ENCODE measurements around the gene MAST4. TPM values are rescaled to one million over a fixed set of nuclear protein-coding genes. Genes with fewer than 3 reads are reported as not detected.

Gene MAST4
- total and polyA plus RNA-seq, 2 of the 8 experiments (the other 6 are each of a cell fraction or from before 2014, with no cell fraction given): 1.5 to 2.6 TPM

DNA sequence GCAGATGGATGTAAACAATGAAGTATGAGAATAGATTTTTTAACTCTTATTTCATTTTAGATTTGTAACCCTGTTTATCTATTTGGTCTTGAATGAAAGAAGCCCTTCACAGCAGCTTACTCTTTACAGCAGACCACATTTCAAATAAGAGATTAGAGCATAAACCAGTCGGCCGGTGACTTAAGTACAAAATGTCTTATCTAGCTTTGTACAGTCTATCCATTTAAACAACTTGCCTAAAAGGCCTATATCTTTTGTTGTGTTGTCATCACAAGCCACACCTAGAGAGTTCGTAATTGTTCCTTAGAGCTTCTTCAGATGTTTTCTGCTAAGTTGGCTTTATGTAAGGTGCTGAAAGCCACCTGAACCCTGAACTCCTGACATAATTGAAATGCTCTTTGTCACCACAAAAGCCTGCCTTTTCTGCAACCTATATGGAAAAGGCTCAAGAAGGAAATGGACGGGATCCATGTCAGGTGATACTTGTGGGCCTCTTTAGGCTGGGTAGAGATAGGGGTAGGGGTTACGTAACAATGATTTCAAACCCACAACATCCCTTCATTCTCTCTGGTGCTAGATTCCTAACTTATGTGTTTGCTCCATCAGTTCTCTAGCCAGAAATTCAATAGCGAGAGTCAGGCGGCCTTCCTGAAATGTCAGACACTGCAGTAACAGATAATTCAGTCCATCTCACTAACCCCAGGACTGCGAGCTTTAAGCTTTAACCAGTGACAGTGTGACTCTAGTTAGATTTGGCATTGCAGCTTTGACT lies 437.9 kb downstream of the MAST4 start:
- H3K23ac ChIP-seq (ENCODE audit: insufficient read length): no peak overlapping the region
- H2AFZ ChIP-seq (ENCODE audit: low read length): no peak overlapping the region
- TF ChIP-seq SIN3A (conservative IDR thresholded peaks at IDR 0.05 in 1 of 2, IDR thresholded peaks at IDR 0.05 in 1 of 2; ENCODE audit: low read depth in 1 of 2, low read length in 2 of 2): no peak
- no peak for TF ChIP-seq YY1 (IDR thresholded peaks at IDR 0.05; ENCODE audit: low read depth, low read length)
- no peak for TF ChIP-seq SRF (IDR thresholded peaks at IDR 0.05; ENCODE audit: low read depth, low read length)
- TF ChIP-seq JUND (IDR thresholded peaks at IDR 0.05; ENCODE audit: low read length): no peak
- no peak for TF ChIP-seq SIRT6 (IDR thresholded peaks at IDR 0.05; ENCODE audit: low read length)
- no peak for TF ChIP-seq ZNF274 (IDR thresholded peaks at IDR 0.05; ENCODE audit: borderline replicate concordance, extremely low read depth, low read length)
- H3K4me3 ChIP-seq (ENCODE audit: extremely low read depth in 1 of 4, insufficient read depth in 2 of 4, low read depth in 3 of 4, low read length in 4 of 4): no peak overlapping the region
- H3K56ac ChIP-seq (replicated peaks; ENCODE audit: insufficient read length, low read depth, low read length): no peak overlapping the region
- H4K20me1 ChIP-seq (replicated peaks in 1 of 2; ENCODE audit: control insufficient read depth in 1 of 2, insufficient read depth in 2 of 2, low read length in 2 of 2): no peaks in the 10 kb centered on the region
- no peak overlapping the region for H3K27ac ChIP-seq (ENCODE audit: low read depth, low read length)
- no peak overlapping the region for H2BK20ac ChIP-seq (ENCODE audit: low read length)
- 87% methylated on average over 8 of the region's 8 CpGs; no CpG with 5 or more reads in 1 of the 2 experiments for WGBS, 2 experiments (ENCODE audit: extremely low coverage in 1 of 2, insufficient coverage in 1 of 2, insufficient read length in 1 of 2, insufficient replicate concordance in 2 of 2, low coverage in 1 of 2, low lambda C conversion rate in 2 of 2, missing lambda C conversion rate in 1 of 2)
- H3K4me2 ChIP-seq (ENCODE audit: insufficient read depth in 1 of 2, low read depth in 2 of 2, low read length in 2 of 2): no peak overlapping the region
- H2AK5ac ChIP-seq (ENCODE audit: low read depth, low read length): no peak overlapping the region
- no peak overlapping the region for H3K18ac ChIP-seq (ENCODE audit: extremely low read depth, low read length)
- H4K8ac ChIP-seq (ENCODE audit: extremely low read depth, insufficient read depth, low read length): no peak overlapping the region
- peaks cover 0 to 1% (median 0%) of the 10 kb centered on the region in 4 experiments; a peak in 1 of 7 replicates for H3K27me3 ChIP-seq (replicated peaks in 1 of 4; ENCODE audit: control insufficient read depth in 3 of 4, extremely low read depth in 1 of 4, insufficient read depth in 3 of 4, low read length in 3 of 4)
- no peak overlapping the region for H2BK5ac ChIP-seq (ENCODE audit: low read depth, low read length)
- H3K4ac ChIP-seq (replicated peaks; ENCODE audit: insufficient read length, low read depth, low read length): no peak overlapping the region
- no peaks in the 10 kb centered on the region for H3K9me3 ChIP-seq (ENCODE audit: insufficient read depth in 2 of 2, low read depth in 1 of 2, low read length in 1 of 2)
- no peak overlapping the region for H2BK120ac ChIP-seq (replicated peaks; ENCODE audit: low read depth, low read length)
- FAIRE-seq (no peak), DNase-seq (ENCODE audit: low read depth in 1 of 2, low spot score in 2 of 2) (no peak)
- POLR2A ChIA-PET (ENCODE audit: partially characterized antibody): no interaction called here
- H3K9ac ChIP-seq (replicated peaks in 1 of 4; ENCODE audit: extremely low read depth in 1 of 4, low read depth in 3 of 4, low read length in 3 of 4): no peak overlapping the region
- no peak overlapping the region for H3K14ac ChIP-seq (ENCODE audit: insufficient read length)
- no peak overlapping the region for H4K91ac ChIP-seq (replicated peaks; ENCODE audit: insufficient read length, low read length)
- no peak overlapping the region for H2BK12ac ChIP-seq (ENCODE audit: low read depth, low read length)
- H3K36me3 ChIP-seq (ENCODE audit: control insufficient read depth in 2 of 4, insufficient read depth in 4 of 4, low read length in 3 of 4): no peaks in the 10 kb centered on the region
- H2BK15ac ChIP-seq (ENCODE audit: low read length): no peak overlapping the region
- CTCF ChIA-PET (ENCODE audit: partially characterized antibody): interaction anchor here (0.8 to 1.8 kb wide), 6 partner anchors 11 to 212 kb away, joined by 3 to 6 read pairs (median 4); no protein-coding TSS in a partner anchor
- H4K5ac ChIP-seq (ENCODE audit: insufficient read length, low read depth, low read length): no peak overlapping the region
- H3K79me2 ChIP-seq (ENCODE audit: control insufficient read depth in 1 of 2, insufficient read depth in 2 of 2, low read length in 2 of 2): no peaks in the 10 kb centered on the region
- H3K23me2 ChIP-seq (ENCODE audit: low read depth, low read length): no peaks in the 10 kb centered on the region
- H3K79me1 ChIP-seq (ENCODE audit: low read depth, low read length): no peaks in the 10 kb centered on the region
- peaks cover 0 to 15% (median 1%) of the 10 kb centered on the region in 4 experiments; a peak in 4 of 7 replicates for H3K4me1 ChIP-seq (replicated peaks in 1 of 4; ENCODE audit: control insufficient read depth in 3 of 4, insufficient read depth in 4 of 4, low read length in 3 of 4)

Data from H1 (cell line).